HT-29 (cell line): Measurements from ENCODE around the gene HOXC12. TPM values are rescaled to one million over a fixed set of nuclear protein-coding genes. Genes with fewer than 3 reads are reported as not detected.
A peak's percentile ranks its signal among the peaks of the same experiment; 100 is the strongest.

Experiments
- DNase-seq: peaks from one replicate; pipeline ENCODE4 v3.0.0-alpha.2; 2015; ENCODE audit warnings: low spot score
- total RNA-seq: library from RNA; depleted of rRNA; stranded (reverse); fragments of >200 nt; shearing (Covaris generic); gene quantifications from 2 replicates; pipeline ENCODE4 v1.2.3, GENCODE V29; 2014

Gene HOXC12
- total RNA-seq, 1 experiment from 2014 or later = 0.05 TPM

- DNase-seq = no peak
Measured at GRCh38 chr12:53940443-53941014, 14.2 kb upstream of the HOXC12 start.

GRCh38 chr12:53941187-53941586 is 13.5 kb upstream of the HOXC12 start:
- DNase-seq = no peak

- no peak for DNase-seq
Measured at GRCh38 chr12:53941750-53942149, 13.0 kb upstream of the HOXC12 start.

GRCh38 chr12:53942467-53942997 is 12.2 kb upstream of the HOXC12 start:
- DNase-seq = no peak

GRCh38 chr12:53944209-53944608 is 10.5 kb upstream of the HOXC12 start:
- DNase-seq = no peak

- no peak for DNase-seq
Measured at GRCh38 chr12:53944907-53945847, 9.5 kb upstream of the HOXC12 start.

- DNase-seq = no peak
Measured at GRCh38 chr12:53947743-53948142, 7.0 kb upstream of the HOXC12 start.

- DNase-seq = peak; percentile 25
Measured at GRCh38 chr12:53948650-53949593, 5.8 kb upstream of the HOXC12 start.

GRCh38 chr12:53949631-53950436 is 4.9 kb upstream of the HOXC12 start:
- peak; percentile 31 for DNase-seq

GRCh38 chr12:53950437-53950773 is 4.3 kb upstream of the HOXC12 start:
- DNase-seq = no peak

GRCh38 chr12:53950789-53951576 is 3.7 kb upstream of the HOXC12 start:
- no peak for DNase-seq

- DNase-seq = no peak
Measured at GRCh38 chr12:53951577-53952334, 2.9 kb upstream of the HOXC12 start.

- DNase-seq = no peak
Measured at GRCh38 chr12:53952335-53952694, 2.4 kb upstream of the HOXC12 start.

GRCh38 chr12:53952871-53953734 is 1.6 kb upstream of the HOXC12 start:
- DNase-seq = peak; percentile 43

GRCh38 chr12:53953831-53954693 is 641 bp upstream of the HOXC12 start:
- no peak for DNase-seq

GRCh38 chr12:53955036-53955775 is 503 bp downstream of the HOXC12 start:
- no peak for DNase-seq

GRCh38 chr12:53955776-53956250 is 1.1 kb downstream of the HOXC12 start:
- DNase-seq = no peak
